Activated CD8-positive, alpha-beta T cell treated with anti-CD3 and anti-CD28 coated beads for 36 hours (primary cell): ENCODE results near the gene MAST3. TPM values are rescaled to one million over a fixed set of nuclear protein-coding genes. Genes with fewer than 3 reads are reported as not detected.

Experiments used
- ATAC-seq: fragments of 200-7000 bp; cut with Tn5 transposase; one replicate; pipeline ENCODE4 v1.10.0; 2021; ENCODE audit warnings: mild to moderate bottlenecking, moderate library complexity
- CTCF ChIA-PET: fragments of 350-600 bp; sonication (Branson Sonifier 250); formaldehyde crosslinking; loops from one replicate; lab custom pipeline; 2021; ENCODE audit warnings: antibody characterized with exemption; lab: Charles Lee
- POLR2A ChIA-PET: fragments of 350-600 bp; sonication (Branson Sonifier 250); formaldehyde crosslinking; loops from one replicate; lab custom pipeline; 2021; ENCODE audit warnings: antibody characterized with exemption; lab: Charles Lee
- DNase-seq: peaks from one replicate; pipeline ENCODE4 v3.0.0-alpha.2; 2020
- H3K27ac Mint-ChIP-seq: one replicate; pipeline ENCODE4 v1.8.0; 2021; ENCODE audit warnings: mild to moderate bottlenecking, mixed read lengths
- H3K27me3 Mint-ChIP-seq: one replicate; pipeline ENCODE4 v1.8.0; 2021; ENCODE audit warnings: mixed read lengths
- H3K36me3 Mint-ChIP-seq: one replicate; pipeline ENCODE4 v1.8.0; 2021; ENCODE audit warnings: low read depth, mixed read lengths
- H3K4me1 Mint-ChIP-seq: one replicate; pipeline ENCODE4 v1.8.0; 2021; ENCODE audit warnings: low read depth, mixed read lengths
- H3K4me3 Mint-ChIP-seq: one replicate; pipeline ENCODE4 v1.8.0; 2021; ENCODE audit warnings: mild to moderate bottlenecking, moderate library complexity, mixed read lengths
- H3K9me3 Mint-ChIP-seq: one replicate; pipeline ENCODE4 v1.8.0; 2021; ENCODE audit warnings: mixed read lengths
- CTCF ChIP-seq: fragments of 200-600 bp; IDR thresholded peaks from one replicate; pipeline ENCODE4 v1.8.0; 2022; ENCODE audit warnings: antibody characterized with exemption, mild to moderate bottlenecking
- intact Hi-C: fragments of 100-400 bp; cut with micrococcal nuclease; formaldehyde crosslinking; loops from one replicate; pipeline ENCODE4 v1.10.0; 2022
- total RNA-seq, 2 experiments: library from RNA; stranded (reverse); gene quantifications; one replicate each; pipeline ENCODE4 v1.2.3, GENCODE V29; 2021

MAST3 gene
- total RNA-seq, 2 experiments from 2014 or later, result 23.1 to 23.3 TPM

- Mint-ChIP-seq H3K4me3 (no peak overlapping the region), H3K27ac (no peak overlapping the region), H3K36me3 (peaks cover 4% of the 10 kb centered on the region), H3K4me1 (peaks cover 26% of the 10 kb centered on the region), H3K27me3 (no peaks in the 10 kb centered on the region), H3K9me3 (no peaks in the 10 kb centered on the region)
- CTCF ChIA-PET, result no interaction called here
- POLR2A ChIA-PET, result no interaction called here
- no peak for ATAC-seq
- intact Hi-C loops, result no loop called here
- TF ChIP-seq CTCF, result no peak
- no peak for DNase-seq
Measured at GRCh38 chr19:18107235-18107634, 9.7 kb downstream of the MAST3 start.

GRCh38 chr19:18108897-18109296 is 11.3 kb downstream of the MAST3 start:
- no peaks in the 10 kb centered on the region for H3K27me3 Mint-ChIP-seq
- ATAC-seq (no peak), DNase-seq (no peak)
- H3K9me3 Mint-ChIP-seq, result no peaks in the 10 kb centered on the region
- H3K36me3 Mint-ChIP-seq, result peaks cover 11% of the 10 kb centered on the region
- POLR2A ChIA-PET, result interaction anchor here (0.8 to 2.9 kb wide), 8 partner anchors 10 to 115 kb away, joined by 3 to 11 read pairs (median 4); partner anchors contain the start of gene MAST3
- intact Hi-C loops, result no loop called here
- peaks cover 26% of the 10 kb centered on the region for H3K4me1 Mint-ChIP-seq
- H3K27ac Mint-ChIP-seq, result peak overlapping the region; percentile 22
- H3K4me3 Mint-ChIP-seq, result peak overlapping the region; percentile 54
- TF ChIP-seq CTCF, result no peak
- CTCF ChIA-PET, result interaction anchor here (0.6 to 3.9 kb wide), 10 partner anchors 8 to 220 kb away, joined by 3 to 20 read pairs (median 3); partner anchors contain the start of gene PIK3R2

GRCh38 chr19:18109341-18109732 is 11.8 kb downstream of the MAST3 start:
- H3K4me1 Mint-ChIP-seq, result peaks cover 25% of the 10 kb centered on the region
- no peaks in the 10 kb centered on the region for H3K9me3 Mint-ChIP-seq
- ATAC-seq (no peak), DNase-seq (no peak)
- TF ChIP-seq CTCF, result no peak
- H3K27ac Mint-ChIP-seq, result no peak overlapping the region
- no peaks in the 10 kb centered on the region for H3K27me3 Mint-ChIP-seq
- H3K36me3 Mint-ChIP-seq, result peaks cover 11% of the 10 kb centered on the region
- CTCF ChIA-PET, result interaction anchor here (0.7 to 3.9 kb wide), 10 partner anchors 8 to 219 kb away, joined by 3 to 20 read pairs (median 4); partner anchors contain the start of genes MAST3 and PIK3R2
- POLR2A ChIA-PET, result interaction anchor here (1.0 to 2.9 kb wide), 6 partner anchors 11 to 115 kb away, joined by 3 to 11 read pairs (median 4); partner anchors contain the start of gene MAST3
- peak overlapping the region; percentile 54 for H3K4me3 Mint-ChIP-seq
- intact Hi-C loops, result no loop called here

GRCh38 chr19:18109733-18110608 is 12.4 kb downstream of the MAST3 start:
- no peaks in the 10 kb centered on the region for H3K27me3 Mint-ChIP-seq
- intact Hi-C loops, result loop anchor here (5.0 kb wide), 1 partner anchor 57 kb away; no protein-coding TSS in a partner anchor
- ChIA-PET CTCF (interaction anchor here (1.0 to 3.9 kb wide), 7 partner anchors 9 to 219 kb away, joined by 3 to 20 read pairs (median 5); partner anchors contain the start of genes MAST3 and PIK3R2), POLR2A (interaction anchor here (0.6 to 2.9 kb wide), 11 partner anchors 10 to 169 kb away, joined by 3 to 11 read pairs (median 4); partner anchors contain the start of gene MAST3)
- no peak for TF ChIP-seq CTCF
- H3K9me3 Mint-ChIP-seq, result no peaks in the 10 kb centered on the region
- DNase-seq, result peak; percentile 57
- peaks cover 11% of the 10 kb centered on the region for H3K36me3 Mint-ChIP-seq
- H3K4me1 Mint-ChIP-seq, result peaks cover 20% of the 10 kb centered on the region
- no peak overlapping the region for H3K27ac Mint-ChIP-seq
- ATAC-seq, result peak; percentile 78
- H3K4me3 Mint-ChIP-seq, result peak overlapping the region; percentile 72
